Fibroblast of the aortic adventitia (primary cell): ENCODE data around the gene SLC1A2. TPM values are rescaled to one million over a fixed set of nuclear protein-coding genes. Genes with fewer than 3 reads are reported as not detected.
A peak's percentile ranks its signal among the peaks of the same experiment; 100 is the strongest.

Experiments used
- DNase-seq: peaks from one replicate; pipeline ENCODE4 v3.0.0-alpha.2; 2010; ENCODE audit warnings: low read depth
- H3K4me3 ChIP-seq: 2 replicates; pipeline ENCODE4 v1.5.1; 2011; ENCODE audit warnings: low read depth, mild to moderate bottlenecking, control low read depth, low read length, moderate library complexity
- CTCF ChIP-seq: IDR thresholded peaks from 2 replicates; pipeline ENCODE4 v1.5.1; 2011; ENCODE audit warnings: mild to moderate bottlenecking, low read length, control low read depth, inconsistent platforms; ENCODE audit not compliant: insufficient read depth
- total RNA-seq: library from RNA; depleted of rRNA; stranded (reverse); fragments of >200 nt; gene quantifications from 2 replicates; pipeline ENCODE4 v1.2.3, GENCODE V29; 2012; ENCODE audit warnings: low replicate concordance

The SLC1A2 gene
- total RNA-seq, 1 donor = 23.6 TPM

DNA sequence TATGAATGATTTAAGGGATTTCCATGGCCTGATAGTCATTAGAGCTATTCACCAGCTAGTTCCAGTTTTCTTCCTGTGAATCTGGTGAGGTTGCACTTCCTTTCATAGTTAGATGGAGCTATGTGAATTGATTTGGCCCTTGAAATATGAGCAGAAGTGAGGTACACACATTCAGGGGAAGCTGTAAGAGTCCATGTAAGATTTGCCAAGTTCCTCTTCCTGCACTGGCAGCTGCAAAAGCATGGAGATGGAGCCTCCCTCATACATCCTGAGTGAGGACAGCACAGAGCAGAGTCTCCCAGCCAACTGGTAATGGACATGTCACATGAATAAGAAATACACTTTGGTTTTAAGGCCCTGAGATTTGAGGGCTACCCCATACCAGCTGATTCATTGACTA is 168.7 kb downstream of the SLC1A2 start:
- TF ChIP-seq CTCF = no peak
- H3K4me3 ChIP-seq = no peak overlapping the region
- no peak for DNase-seq

GRCh38 chr11:35250192-35250591 is 169.2 kb downstream of the SLC1A2 start:
- no peak for TF ChIP-seq CTCF
- H3K4me3 ChIP-seq = no peak overlapping the region
- no peak for DNase-seq

DNA sequence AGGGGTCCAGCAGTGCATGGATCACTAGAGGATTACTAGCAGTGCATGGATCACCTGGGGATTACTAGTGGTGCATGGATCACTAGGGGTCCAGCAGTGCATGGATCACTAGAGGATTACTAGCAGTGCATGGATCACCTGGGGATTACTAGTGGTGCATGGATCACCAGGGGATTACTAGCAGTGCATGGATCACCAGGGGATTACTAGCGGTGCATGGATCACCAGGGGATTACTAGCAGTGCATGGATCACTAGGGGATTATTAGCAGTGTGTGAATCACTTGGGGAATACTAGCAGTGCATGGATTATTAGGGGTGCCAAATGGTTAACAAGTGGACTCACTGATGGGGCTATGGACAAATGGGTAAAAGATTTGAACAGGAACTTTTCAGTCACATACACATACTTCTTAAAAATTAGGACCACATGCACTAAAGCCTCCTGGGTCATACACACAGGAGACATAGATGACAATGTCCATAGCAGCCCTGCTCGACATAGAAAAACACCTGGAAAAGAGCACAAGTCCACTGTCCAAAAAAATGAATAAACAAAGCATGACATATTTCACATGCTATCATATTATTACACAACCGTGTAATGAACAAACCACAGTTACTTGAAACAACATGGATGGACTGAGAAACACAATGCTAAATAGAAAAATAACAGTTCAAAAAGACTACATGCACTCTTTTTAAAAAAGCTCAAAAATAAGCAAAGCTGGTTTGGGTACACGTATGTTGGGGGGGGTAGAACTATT is 170.6 kb downstream of the SLC1A2 start:
- no peak overlapping the region for H3K4me3 ChIP-seq
- DNase-seq = no peak
- no peak for TF ChIP-seq CTCF

DNA sequence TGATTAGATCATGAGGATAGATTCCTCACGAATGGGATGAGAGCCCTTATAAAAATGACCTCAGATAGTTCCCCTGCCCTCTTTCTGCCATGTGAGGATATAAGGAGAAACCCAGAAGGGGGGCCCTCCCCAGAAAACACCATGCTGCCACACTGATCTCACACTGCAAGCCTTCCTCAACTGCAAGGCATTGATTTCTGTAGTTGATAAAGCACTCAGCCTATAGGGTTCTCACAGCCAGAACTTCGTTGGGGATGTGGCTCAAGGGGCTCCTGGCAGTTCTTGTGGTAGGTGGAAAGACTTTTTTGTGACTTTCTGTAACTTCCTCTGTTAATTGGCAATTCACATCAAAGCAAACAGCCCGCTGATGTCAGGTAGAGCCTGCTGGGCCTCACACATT is 171.5 kb downstream of the SLC1A2 start:
- no peak for TF ChIP-seq CTCF
- DNase-seq = no peak
- H3K4me3 ChIP-seq = no peak overlapping the region

DNA sequence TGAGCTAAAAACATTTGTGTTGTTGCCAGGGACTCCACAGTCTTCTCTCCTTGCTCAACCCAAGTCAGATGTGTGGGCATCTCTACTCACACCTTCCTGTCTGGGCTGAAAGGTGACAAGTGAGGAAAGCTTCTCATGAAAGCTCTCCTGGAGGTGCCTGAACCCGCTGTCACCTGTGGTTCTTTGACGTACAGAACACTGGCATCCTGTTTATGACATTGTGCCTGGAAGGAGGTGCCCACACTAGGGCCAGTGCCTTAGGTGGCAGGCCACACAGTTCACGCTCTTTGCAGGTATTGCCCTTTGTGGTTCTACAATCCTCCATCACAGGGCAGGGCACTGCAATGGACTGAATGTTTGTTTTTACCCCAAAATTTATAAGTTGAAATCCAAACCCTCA is 171.9 kb downstream of the SLC1A2 start:
- no peak for DNase-seq
- no peak for TF ChIP-seq CTCF
- H3K4me3 ChIP-seq = no peak overlapping the region

- DNase-seq = peak; percentile 58
- TF ChIP-seq CTCF = no peak
- H3K4me3 ChIP-seq = no peak overlapping the region
Observed at GRCh38 chr11:35246745-35247144, 172.6 kb downstream of the SLC1A2 start.

- no peak for DNase-seq
- H3K4me3 ChIP-seq = no peak overlapping the region
- no peak for TF ChIP-seq CTCF
Observed at GRCh38 chr11:35245786-35246185, 173.6 kb downstream of the SLC1A2 start.
